ENCODE results near the gene ANKFY1. TPM values are rescaled to one million over a fixed set of nuclear protein-coding genes. Genes with fewer than 3 reads are reported as not detected.

The ANKFY1 gene
- total RNA-seq, 1 experiment from 2014 or later = 38.9 TPM

DNA sequence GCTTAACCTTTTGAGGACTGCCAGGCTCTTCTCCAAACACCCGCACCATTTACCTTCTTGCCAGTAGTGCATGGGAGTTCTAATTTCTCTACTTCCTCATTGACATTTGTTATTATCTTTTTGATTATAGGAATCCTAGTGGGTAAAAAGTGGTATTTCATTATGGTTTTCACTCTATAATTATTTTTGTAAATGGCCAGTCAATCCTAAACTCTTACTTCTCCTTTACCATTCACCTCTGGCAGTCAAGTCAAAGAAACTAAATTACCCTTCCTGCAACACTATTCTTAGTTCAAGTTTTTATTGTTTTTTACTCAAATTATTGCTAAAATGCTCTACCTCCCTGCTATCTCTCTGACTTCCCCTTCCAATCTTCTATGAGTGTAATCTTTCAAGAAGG lies 29.8 kb upstream of the ANKFY1 start:
- H3K79me2 ChIP-seq (ENCODE audit: insufficient read depth, low read length) = peaks cover 60% of the 10 kb centered on the region
- ChIA-PET POLR2A (no interaction called here), CTCF (interaction anchor here (1.2 kb wide), 1 partner anchor 9 kb away, joined by 3 read pairs; no protein-coding TSS in a partner anchor), RAD21 (ENCODE audit: low non-redundant PET in 1 of 2, low total read pairs in 2 of 2, uncharacterized antibody in 2 of 2, unreplicated experiment in 2 of 2) (no interaction called here)
- 0 out of 2 replicates have a peak, but pooled peaks cover 12% of the 10 kb centered on the region for H4K20me1 ChIP-seq (ENCODE audit: insufficient read depth)
- no peak overlapping the region for H2AFZ ChIP-seq (ENCODE audit: low read depth, low read length, poor library complexity, severe bottlenecking)
- H3K27me3 ChIP-seq (ENCODE audit: insufficient read depth, low read length) = no peaks in the 10 kb centered on the region
- no peak overlapping the region for H3K9ac ChIP-seq (ENCODE audit: low read length)
- no peak for TF ChIP-seq POLR2AphosphoS5 (IDR thresholded peaks at IDR 0.05; ENCODE audit: low read depth, low read length)
- no peak for TF ChIP-seq ATF3 (IDR thresholded peaks at IDR 0.05)
- TF ChIP-seq POLR2A (IDR thresholded peaks at IDR 0.05; ENCODE audit: borderline replicate concordance, extremely low read depth, insufficient read depth, insufficient read length) = no peak
- no peak for TF ChIP-seq SRF (IDR thresholded peaks at IDR 0.05; ENCODE audit: low read depth)
- TF ChIP-seq ELF1 (IDR thresholded peaks at IDR 0.05; ENCODE audit: borderline replicate concordance, low read depth) = no peak
- TF ChIP-seq RAD21 (IDR thresholded peaks at IDR 0.05; ENCODE audit: low read depth) = no peak
- TF ChIP-seq TCF7L2 (IDR thresholded peaks at IDR 0.05; ENCODE audit: borderline replicate concordance, extremely low read depth, insufficient read depth, insufficient read length) = no peak
- no peak for TF ChIP-seq CBX3 (IDR thresholded peaks at IDR 0.05; ENCODE audit: low read depth)
- TF ChIP-seq, protein P1, sequence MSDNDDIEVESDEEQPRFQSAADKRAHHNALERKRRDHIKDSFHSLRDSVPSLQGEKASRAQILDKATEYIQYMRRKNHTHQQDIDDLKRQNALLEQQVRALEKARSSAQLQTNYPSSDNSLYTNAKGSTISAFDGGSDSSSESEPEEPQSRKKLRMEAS (IDR thresholded peaks at IDR 0.05) = no peak
- TF ChIP-seq, protein P2, sequence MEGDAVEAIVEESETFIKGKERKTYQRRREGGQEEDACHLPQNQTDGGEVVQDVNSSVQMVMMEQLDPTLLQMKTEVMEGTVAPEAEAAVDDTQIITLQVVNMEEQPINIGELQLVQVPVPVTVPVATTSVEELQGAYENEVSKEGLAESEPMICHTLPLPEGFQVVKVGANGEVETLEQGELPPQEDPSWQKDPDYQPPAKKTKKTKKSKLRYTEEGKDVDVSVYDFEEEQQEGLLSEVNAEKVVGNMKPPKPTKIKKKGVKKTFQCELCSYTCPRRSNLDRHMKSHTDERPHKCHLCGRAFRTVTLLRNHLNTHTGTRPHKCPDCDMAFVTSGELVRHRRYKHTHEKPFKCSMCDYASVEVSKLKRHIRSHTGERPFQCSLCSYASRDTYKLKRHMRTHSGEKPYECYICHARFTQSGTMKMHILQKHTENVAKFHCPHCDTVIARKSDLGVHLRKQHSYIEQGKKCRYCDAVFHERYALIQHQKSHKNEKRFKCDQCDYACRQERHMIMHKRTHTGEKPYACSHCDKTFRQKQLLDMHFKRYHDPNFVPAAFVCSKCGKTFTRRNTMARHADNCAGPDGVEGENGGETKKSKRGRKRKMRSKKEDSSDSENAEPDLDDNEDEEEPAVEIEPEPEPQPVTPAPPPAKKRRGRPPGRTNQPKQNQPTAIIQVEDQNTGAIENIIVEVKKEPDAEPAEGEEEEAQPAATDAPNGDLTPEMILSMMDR (IDR thresholded peaks at IDR 0.05 in 2 of 3, conservative IDR thresholded peaks at IDR 0.05 in 1 of 3; ENCODE audit: borderline replicate concordance in 1 of 3, insufficient read depth in 1 of 3, low read depth in 2 of 3, low read length in 2 of 3) = no peak
- no peak for TF ChIP-seq SP1 (IDR thresholded peaks at IDR 0.05; ENCODE audit: low read depth)
- no peak for TF ChIP-seq REST (IDR thresholded peaks at IDR 0.05; ENCODE audit: low read depth)
- no peak for TF ChIP-seq CEBPB (IDR thresholded peaks at IDR 0.05; ENCODE audit: low read depth)
- no peak for TF ChIP-seq JUND (IDR thresholded peaks at IDR 0.05)
- TF ChIP-seq SIN3A (IDR thresholded peaks at IDR 0.05; ENCODE audit: low read depth) = no peak
- TF ChIP-seq ZFX (IDR thresholded peaks at IDR 0.05) = no peak
- TF ChIP-seq FOSL1 (IDR thresholded peaks at IDR 0.05; ENCODE audit: low read depth) = no peak
- no peak for TF ChIP-seq ZBTB33 (IDR thresholded peaks at IDR 0.05; ENCODE audit: extremely low read depth, insufficient replicate concordance, low read length)
- TF ChIP-seq EZH2phosphoT487 (IDR thresholded peaks at IDR 0.05; ENCODE audit: borderline replicate concordance) = no peak
- DNase-seq (ENCODE audit: low read depth, low spot score) (no peak), ATAC-seq (no peak)
- BruUV-seq (replicated peaks) = no TSS peak
- no peaks in the 10 kb centered on the region for H3K9me3 ChIP-seq (ENCODE audit: control insufficient read depth in 1 of 2, insufficient read depth in 1 of 2, low read depth in 1 of 2, low read length in 2 of 2)
- intact Hi-C loops (cut with micrococcal nuclease) = no loop called here
- no peak overlapping the region for H3K4me3 ChIP-seq (replicated peaks in 1 of 2; ENCODE audit: low read depth in 1 of 2, low read length in 2 of 2)
- no peak overlapping the region for H3K27ac ChIP-seq (ENCODE audit: low read depth, low read length)
- H3K36me3 ChIP-seq (ENCODE audit: control insufficient read depth in 1 of 2, insufficient read depth in 2 of 2, low read length in 2 of 2) = peaks cover 0 to 3% of the 10 kb centered on the region in 2 experiments; a peak in 2 of 4 replicates
- H3K4me1 ChIP-seq (ENCODE audit: control insufficient read depth in 1 of 2, insufficient read depth in 2 of 2, low read length in 2 of 2) = no peaks in the 10 kb centered on the region
- H3K9me2 ChIP-seq (ENCODE audit: insufficient read depth) = no peaks in the 10 kb centered on the region
- H3K4me2 ChIP-seq (ENCODE audit: low read length) = no peak overlapping the region

Measured in HCT116 (cell line).